T-helper 1 cell treated with Interleukin-12 subunit alpha and Interleukin-12 subunit beta and Interleukin-4 antibody, amounts not matched to agents 30 μg/mL and 1 μg/mL, for 36 hours (primary cell): Measurements from ENCODE around the gene KLHL1.

Experiments
- H3K27ac Mint-ChIP-seq: one replicate; pipeline ENCODE4 v1.8.0; 2021; ENCODE audit warnings: mild to moderate bottlenecking, mixed read lengths
- H3K27me3 Mint-ChIP-seq: one replicate; pipeline ENCODE4 v1.8.0; 2021; ENCODE audit warnings: low read depth, mixed read lengths
- H3K36me3 Mint-ChIP-seq: one replicate; pipeline ENCODE4 v1.8.0; 2021; ENCODE audit warnings: low read depth, mixed read lengths
- H3K4me1 Mint-ChIP-seq: one replicate; pipeline ENCODE4 v1.8.0; 2021; ENCODE audit warnings: low read depth, mixed read lengths
- H3K4me3 Mint-ChIP-seq: one replicate; pipeline ENCODE4 v1.8.0; 2021; ENCODE audit warnings: mild to moderate bottlenecking, moderate library complexity, mixed read lengths
- H3K9me3 Mint-ChIP-seq: one replicate; pipeline ENCODE4 v1.8.0; 2021; ENCODE audit warnings: mixed read lengths

KLHL1 gene

GRCh38 chr13:69879936-69880335, 228.3 kb downstream of the KLHL1 start:
- peaks cover 4% of the 10 kb centered on the region for H3K9me3 Mint-ChIP-seq
- H3K36me3 Mint-ChIP-seq = no peaks in the 10 kb centered on the region
- H3K27me3 Mint-ChIP-seq = no peaks in the 10 kb centered on the region
- H3K27ac Mint-ChIP-seq = no peak overlapping the region
- H3K4me1 Mint-ChIP-seq = no peaks in the 10 kb centered on the region
- H3K4me3 Mint-ChIP-seq = no peak overlapping the region

- Mint-ChIP-seq H3K36me3 (no peaks in the 10 kb centered on the region), H3K27me3 (no peaks in the 10 kb centered on the region), H3K27ac (no peak overlapping the region), H3K9me3 (no peaks in the 10 kb centered on the region), H3K4me3 (no peak overlapping the region), H3K4me1 (no peaks in the 10 kb centered on the region)
These were observed 235.8 kb downstream of the KLHL1 start for GRCh38 chr13:69872321-69873047.

- H3K27me3 Mint-ChIP-seq = no peaks in the 10 kb centered on the region
- H3K36me3 Mint-ChIP-seq = no peaks in the 10 kb centered on the region
- no peak overlapping the region for H3K4me3 Mint-ChIP-seq
- H3K4me1 Mint-ChIP-seq = no peaks in the 10 kb centered on the region
- no peaks in the 10 kb centered on the region for H3K9me3 Mint-ChIP-seq
- no peak overlapping the region for H3K27ac Mint-ChIP-seq
These were observed 241.7 kb downstream of the KLHL1 start for GRCh38 chr13:69866555-69866954.

GRCh38 chr13:69857183-69857821, 250.9 kb downstream of the KLHL1 start:
- no peak overlapping the region for H3K27ac Mint-ChIP-seq

GRCh38 chr13:69856331-69856730, 251.9 kb downstream of the KLHL1 start:
- H3K4me1 Mint-ChIP-seq = no peaks in the 10 kb centered on the region
- H3K27ac Mint-ChIP-seq = no peak overlapping the region
- H3K4me3 Mint-ChIP-seq = no peak overlapping the region
- no peaks in the 10 kb centered on the region for H3K36me3 Mint-ChIP-seq
- H3K9me3 Mint-ChIP-seq = no peaks in the 10 kb centered on the region
- H3K27me3 Mint-ChIP-seq = no peaks in the 10 kb centered on the region

More at GRCh38 chr13:69857183-69857821, 250.9 kb downstream of the KLHL1 start:
- Mint-ChIP-seq H3K9me3 (no peaks in the 10 kb centered on the region), H3K36me3 (no peaks in the 10 kb centered on the region), H3K4me1 (no peaks in the 10 kb centered on the region), H3K4me3 (no peak overlapping the region), H3K27me3 (no peaks in the 10 kb centered on the region)

- Mint-ChIP-seq H3K36me3 (no peaks in the 10 kb centered on the region), H3K9me3 (peaks cover 15% of the 10 kb centered on the region)
These were observed 279.7 kb downstream of the KLHL1 start for GRCh38 chr13:69828527-69828926.

GRCh38 chr13:69820180-69820579, 288.1 kb downstream of the KLHL1 start:
- Mint-ChIP-seq H3K27ac (no peak overlapping the region), H3K36me3 (no peaks in the 10 kb centered on the region), H3K4me1 (no peaks in the 10 kb centered on the region), H3K9me3 (peaks cover 5% of the 10 kb centered on the region), H3K27me3 (no peaks in the 10 kb centered on the region), H3K4me3 (no peak overlapping the region)

More at GRCh38 chr13:69828527-69828926, 279.7 kb downstream of the KLHL1 start:
- Mint-ChIP-seq H3K27me3 (no peaks in the 10 kb centered on the region), H3K27ac (no peak overlapping the region), H3K4me3 (no peak overlapping the region), H3K4me1 (no peaks in the 10 kb centered on the region)

GRCh38 chr13:69817333-69817869, 290.9 kb downstream of the KLHL1 start:
- Mint-ChIP-seq H3K4me3 (no peak overlapping the region), H3K4me1 (no peaks in the 10 kb centered on the region), H3K36me3 (no peaks in the 10 kb centered on the region), H3K27me3 (no peaks in the 10 kb centered on the region), H3K27ac (no peak overlapping the region), H3K9me3 (peaks cover 17% of the 10 kb centered on the region)

- H3K36me3 Mint-ChIP-seq = no peaks in the 10 kb centered on the region
- H3K4me1 Mint-ChIP-seq = no peaks in the 10 kb centered on the region
- no peaks in the 10 kb centered on the region for H3K27me3 Mint-ChIP-seq
- no peak overlapping the region for H3K4me3 Mint-ChIP-seq
- H3K27ac Mint-ChIP-seq = no peak overlapping the region
- peaks cover 33% of the 10 kb centered on the region for H3K9me3 Mint-ChIP-seq
These were observed 299.1 kb downstream of the KLHL1 start for GRCh38 chr13:69809152-69809551.

- Mint-ChIP-seq H3K27me3 (no peaks in the 10 kb centered on the region), H3K4me3 (no peak overlapping the region), H3K4me1 (no peaks in the 10 kb centered on the region), H3K36me3 (no peaks in the 10 kb centered on the region), H3K27ac (no peak overlapping the region), H3K9me3 (peaks cover 8% of the 10 kb centered on the region)
These were observed 312.0 kb downstream of the KLHL1 start for GRCh38 chr13:69796256-69796655.

- H3K27me3 Mint-ChIP-seq = no peaks in the 10 kb centered on the region
- H3K4me3 Mint-ChIP-seq = no peak overlapping the region
- no peaks in the 10 kb centered on the region for H3K36me3 Mint-ChIP-seq
- no peaks in the 10 kb centered on the region for H3K4me1 Mint-ChIP-seq
- peaks cover 8% of the 10 kb centered on the region for H3K9me3 Mint-ChIP-seq
- no peak overlapping the region for H3K27ac Mint-ChIP-seq
These were observed 314.3 kb downstream of the KLHL1 start for GRCh38 chr13:69793783-69794453.

- Mint-ChIP-seq H3K4me1 (no peaks in the 10 kb centered on the region), H3K27ac (no peak overlapping the region), H3K36me3 (no peaks in the 10 kb centered on the region), H3K9me3 (peaks cover 10% of the 10 kb centered on the region), H3K27me3 (no peaks in the 10 kb centered on the region), H3K4me3 (no peak overlapping the region)
These were observed 331.3 kb downstream of the KLHL1 start for GRCh38 chr13:69776937-69777336.

- Mint-ChIP-seq H3K36me3 (no peaks in the 10 kb centered on the region), H3K4me3 (no peak overlapping the region), H3K4me1 (no peaks in the 10 kb centered on the region), H3K27ac (no peak overlapping the region), H3K9me3 (peaks cover 16% of the 10 kb centered on the region), H3K27me3 (no peaks in the 10 kb centered on the region)
These were observed 338.6 kb downstream of the KLHL1 start for GRCh38 chr13:69769608-69770007.

- H3K27me3 Mint-ChIP-seq = no peaks in the 10 kb centered on the region
- no peak overlapping the region for H3K27ac Mint-ChIP-seq
- H3K36me3 Mint-ChIP-seq = no peaks in the 10 kb centered on the region
- no peaks in the 10 kb centered on the region for H3K4me1 Mint-ChIP-seq
- peaks cover 8% of the 10 kb centered on the region for H3K9me3 Mint-ChIP-seq
- H3K4me3 Mint-ChIP-seq = no peak overlapping the region
These were observed 346.7 kb downstream of the KLHL1 start for GRCh38 chr13:69761581-69761980.

GRCh38 chr13:69755101-69755500, 353.2 kb downstream of the KLHL1 start:
- no peaks in the 10 kb centered on the region for H3K36me3 Mint-ChIP-seq

More at GRCh38 chr13:69755101-69755500, 353.2 kb downstream of the KLHL1 start:
- Mint-ChIP-seq H3K9me3 (peaks cover 8% of the 10 kb centered on the region), H3K27ac (no peak overlapping the region), H3K4me3 (no peak overlapping the region), H3K4me1 (no peaks in the 10 kb centered on the region), H3K27me3 (no peaks in the 10 kb centered on the region)
